ENCODE results near the gene ENOX1.

GRCh38 chr13:43472980-43473379 is 313.8 kb downstream of the ENOX1 start:
- TF ChIP-seq ZNF565 (CRISPR knock-in tag; conservative IDR thresholded peaks at IDR 0.05; ENCODE audit: low read depth): no peak
- TF ChIP-seq ZFP3 (CRISPR knock-in tag; IDR thresholded peaks at IDR 0.05): no peak
